ENCODE results near the gene EPB41. TPM values are rescaled to one million over a fixed set of nuclear protein-coding genes. Genes with fewer than 3 reads are reported as not detected.

The EPB41 gene
- total and polyA plus RNA-seq, 9 of the 15 experiments (the other 6 are each of a cell fraction or from before 2014, with no cell fraction given), result 3.7 to 213 (median 141) TPM

- no TSS peak for BruUV-seq (replicated peaks)
- Histone ChIP-seq H2AFZ (ENCODE audit: low read depth, low read length) (no peak overlapping the region), H3K27ac (ENCODE audit: extremely low read depth, low read depth, low read length) (peak overlapping the region; percentile 57; the same call in 2 of the 3 replicates), H3K9ac (ENCODE audit: insufficient read depth in 1 of 2, low read depth in 2 of 2, low read length in 2 of 2) (no peak overlapping the region), H3K27me3 (ENCODE audit: control insufficient read depth in 2 of 2, insufficient read depth in 2 of 2, low read length in 2 of 2) (no peaks in the 10 kb centered on the region), H4K20me1 (replicated peaks; ENCODE audit: control insufficient read depth, insufficient read depth, low read length) (no peaks in the 10 kb centered on the region), H3K4me3 (no peak overlapping the region), H3K4me1 (replicated peaks in 1 of 2; ENCODE audit: control insufficient read depth in 2 of 2, insufficient read depth in 2 of 2, low read length in 2 of 2) (peaks cover 6 to 7% of the 10 kb centered on the region in 2 experiments; a peak in 3 of 5 replicates), H3K9me1 (ENCODE audit: control insufficient read depth, insufficient read depth, low read length) (no peaks in the 10 kb centered on the region), H3K79me2 (ENCODE audit: control insufficient read depth, insufficient read depth, low read length) (peaks cover 90% of the 10 kb centered on the region), H3K9me3 (replicated peaks; ENCODE audit: control insufficient read depth, insufficient read depth, low read depth, low read length) (no peaks in the 10 kb centered on the region), H3K4me2 (ENCODE audit: insufficient read depth, low read length) (no peak overlapping the region), H3K36me3 (ENCODE audit: control insufficient read depth, insufficient read depth, low read length) (peaks cover 19% of the 10 kb centered on the region; the same call in 2 of the 3 replicates)
- no peak for FAIRE-seq
- in situ Hi-C loops (cut with MboI), result no loop called here
- POLR2A ChIA-PET, result interaction anchor here (0.6 to 1.9 kb wide), 4 partner anchors 8 to 15 kb away, joined by 3 to 8 read pairs (median 5); no protein-coding TSS in a partner anchor
- CTCF ChIA-PET (ENCODE audit: low intra/inter-chr PET ratio), result no interaction called here
- DNase-seq (ENCODE audit: extremely low read depth in 1 of 4, low spot score in 3 of 4), result no peak
- intact Hi-C loops (cut with micrococcal nuclease), result no loop called here
- TF ChIP-seq ZBTB2 (IDR thresholded peaks at IDR 0.05) (no peak), ZNF507 (tag; conservative IDR thresholded peaks at IDR 0.05) (no peak), NR3C1 (CRISPR knock-in tag; IDR thresholded peaks at IDR 0.05) (no peak), SETDB1 (IDR thresholded peaks at IDR 0.05; ENCODE audit: low read length) (no peak), SIRT6 (IDR thresholded peaks at IDR 0.05; ENCODE audit: low read depth, low read length) (no peak), ZNF274 (IDR thresholded peaks at IDR 0.05; ENCODE audit: borderline replicate concordance, low read depth, low read length) (no peak), ZC3H11A (IDR thresholded peaks at IDR 0.05; ENCODE audit: low read depth, low read length) (no peak), ARHGAP35 (IDR thresholded peaks at IDR 0.05; ENCODE audit: partially characterized antibody) (no peak), ZBTB7A (IDR thresholded peaks at IDR 0.05; ENCODE audit: borderline replicate concordance, control insufficient read depth, low read depth, low read length) (no peak), USF1 (CRISPR knock-in tag; IDR thresholded peaks at IDR 0.05) (no peak), SMARCE1 (IDR thresholded peaks at IDR 0.05) (no peak), NFE2L1 (tag; IDR thresholded peaks at IDR 0.05; ENCODE audit: borderline replicate concordance, low read depth) (no peak)
- TF ChIP-seq, protein P1, sequence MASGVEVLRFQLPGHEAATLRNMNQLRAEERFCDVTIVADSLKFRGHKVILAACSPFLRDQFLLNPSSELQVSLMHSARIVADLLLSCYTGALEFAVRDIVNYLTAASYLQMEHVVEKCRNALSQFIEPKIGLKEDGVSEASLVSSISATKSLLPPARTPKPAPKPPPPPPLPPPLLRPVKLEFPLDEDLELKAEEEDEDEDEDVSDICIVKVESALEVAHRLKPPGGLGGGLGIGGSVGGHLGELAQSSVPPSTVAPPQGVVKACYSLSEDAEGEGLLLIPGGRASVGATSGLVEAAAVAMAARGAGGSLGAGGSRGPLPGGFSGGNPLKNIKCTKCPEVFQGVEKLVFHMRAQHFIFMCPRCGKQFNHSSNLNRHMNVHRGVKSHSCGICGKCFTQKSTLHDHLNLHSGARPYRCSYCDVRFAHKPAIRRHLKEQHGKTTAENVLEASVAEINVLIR (CRISPR knock-in tag; IDR thresholded peaks at IDR 0.05), result no peak
- TF ChIP-seq, protein P2, sequence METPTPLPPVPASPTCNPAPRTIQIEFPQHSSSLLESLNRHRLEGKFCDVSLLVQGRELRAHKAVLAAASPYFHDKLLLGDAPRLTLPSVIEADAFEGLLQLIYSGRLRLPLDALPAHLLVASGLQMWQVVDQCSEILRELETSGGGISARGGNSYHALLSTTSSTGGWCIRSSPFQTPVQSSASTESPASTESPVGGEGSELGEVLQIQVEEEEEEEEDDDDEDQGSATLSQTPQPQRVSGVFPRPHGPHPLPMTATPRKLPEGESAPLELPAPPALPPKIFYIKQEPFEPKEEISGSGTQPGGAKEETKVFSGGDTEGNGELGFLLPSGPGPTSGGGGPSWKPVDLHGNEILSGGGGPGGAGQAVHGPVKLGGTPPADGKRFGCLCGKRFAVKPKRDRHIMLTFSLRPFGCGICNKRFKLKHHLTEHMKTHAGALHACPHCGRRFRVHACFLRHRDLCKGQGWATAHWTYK (CRISPR knock-in tag; IDR thresholded peaks at IDR 0.05), result no peak
- TF ChIP-seq, protein P3, sequence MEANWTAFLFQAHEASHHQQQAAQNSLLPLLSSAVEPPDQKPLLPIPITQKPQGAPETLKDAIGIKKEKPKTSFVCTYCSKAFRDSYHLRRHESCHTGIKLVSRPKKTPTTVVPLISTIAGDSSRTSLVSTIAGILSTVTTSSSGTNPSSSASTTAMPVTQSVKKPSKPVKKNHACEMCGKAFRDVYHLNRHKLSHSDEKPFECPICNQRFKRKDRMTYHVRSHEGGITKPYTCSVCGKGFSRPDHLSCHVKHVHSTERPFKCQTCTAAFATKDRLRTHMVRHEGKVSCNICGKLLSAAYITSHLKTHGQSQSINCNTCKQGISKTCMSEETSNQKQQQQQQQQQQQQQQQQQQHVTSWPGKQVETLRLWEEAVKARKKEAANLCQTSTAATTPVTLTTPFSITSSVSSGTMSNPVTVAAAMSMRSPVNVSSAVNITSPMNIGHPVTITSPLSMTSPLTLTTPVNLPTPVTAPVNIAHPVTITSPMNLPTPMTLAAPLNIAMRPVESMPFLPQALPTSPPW (CRISPR knock-in tag; IDR thresholded peaks at IDR 0.05), result no peak
- peak; percentile 64 for ATAC-seq
Observed at GRCh38 chr1:28950449-28950848, 36.1 kb downstream of the EPB41 start.
